ENCODE measurements around the gene CDH4.

CDH4 gene

DNA sequence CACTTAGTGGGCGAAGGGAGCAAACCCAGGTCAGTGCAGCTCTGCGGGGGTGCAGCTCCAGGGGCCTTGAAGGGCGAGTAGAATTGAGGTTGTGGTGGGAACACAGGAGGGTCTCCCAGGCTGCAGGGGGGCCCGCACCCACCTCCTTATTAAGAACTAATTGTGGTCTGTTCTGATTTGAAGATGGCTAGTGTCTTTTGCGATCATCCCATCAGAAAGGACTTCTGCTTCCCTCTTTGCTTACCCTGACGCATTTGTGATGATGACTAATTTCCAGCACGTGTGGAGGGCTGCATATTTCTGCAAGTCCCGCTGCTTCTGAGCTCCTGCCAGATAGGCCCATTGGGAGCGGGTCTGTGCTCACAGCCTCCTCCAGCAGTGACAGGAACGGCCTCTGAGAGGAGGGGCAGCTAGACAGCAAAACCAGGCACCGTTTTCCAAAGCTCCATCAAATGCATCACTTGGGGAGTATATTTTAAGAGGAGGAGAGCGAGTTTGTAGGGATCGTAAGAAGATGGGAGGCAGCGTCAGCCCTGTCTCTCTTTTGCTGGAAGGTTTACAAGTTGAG, 268.9 kb downstream of the CDH4 start:
- TF ChIP-seq, protein P1, sequence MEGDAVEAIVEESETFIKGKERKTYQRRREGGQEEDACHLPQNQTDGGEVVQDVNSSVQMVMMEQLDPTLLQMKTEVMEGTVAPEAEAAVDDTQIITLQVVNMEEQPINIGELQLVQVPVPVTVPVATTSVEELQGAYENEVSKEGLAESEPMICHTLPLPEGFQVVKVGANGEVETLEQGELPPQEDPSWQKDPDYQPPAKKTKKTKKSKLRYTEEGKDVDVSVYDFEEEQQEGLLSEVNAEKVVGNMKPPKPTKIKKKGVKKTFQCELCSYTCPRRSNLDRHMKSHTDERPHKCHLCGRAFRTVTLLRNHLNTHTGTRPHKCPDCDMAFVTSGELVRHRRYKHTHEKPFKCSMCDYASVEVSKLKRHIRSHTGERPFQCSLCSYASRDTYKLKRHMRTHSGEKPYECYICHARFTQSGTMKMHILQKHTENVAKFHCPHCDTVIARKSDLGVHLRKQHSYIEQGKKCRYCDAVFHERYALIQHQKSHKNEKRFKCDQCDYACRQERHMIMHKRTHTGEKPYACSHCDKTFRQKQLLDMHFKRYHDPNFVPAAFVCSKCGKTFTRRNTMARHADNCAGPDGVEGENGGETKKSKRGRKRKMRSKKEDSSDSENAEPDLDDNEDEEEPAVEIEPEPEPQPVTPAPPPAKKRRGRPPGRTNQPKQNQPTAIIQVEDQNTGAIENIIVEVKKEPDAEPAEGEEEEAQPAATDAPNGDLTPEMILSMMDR (IDR thresholded peaks at IDR 0.05; ENCODE audit: low read depth, low read length), result no peak
- H3K4me3 ChIP-seq (replicated peaks in 1 of 2; ENCODE audit: low read depth in 2 of 2, low read length in 2 of 2), result no peak overlapping the region
- DNase-seq (ENCODE audit: low read depth in 2 of 2), result peak; percentile 31 to 61

DNA sequence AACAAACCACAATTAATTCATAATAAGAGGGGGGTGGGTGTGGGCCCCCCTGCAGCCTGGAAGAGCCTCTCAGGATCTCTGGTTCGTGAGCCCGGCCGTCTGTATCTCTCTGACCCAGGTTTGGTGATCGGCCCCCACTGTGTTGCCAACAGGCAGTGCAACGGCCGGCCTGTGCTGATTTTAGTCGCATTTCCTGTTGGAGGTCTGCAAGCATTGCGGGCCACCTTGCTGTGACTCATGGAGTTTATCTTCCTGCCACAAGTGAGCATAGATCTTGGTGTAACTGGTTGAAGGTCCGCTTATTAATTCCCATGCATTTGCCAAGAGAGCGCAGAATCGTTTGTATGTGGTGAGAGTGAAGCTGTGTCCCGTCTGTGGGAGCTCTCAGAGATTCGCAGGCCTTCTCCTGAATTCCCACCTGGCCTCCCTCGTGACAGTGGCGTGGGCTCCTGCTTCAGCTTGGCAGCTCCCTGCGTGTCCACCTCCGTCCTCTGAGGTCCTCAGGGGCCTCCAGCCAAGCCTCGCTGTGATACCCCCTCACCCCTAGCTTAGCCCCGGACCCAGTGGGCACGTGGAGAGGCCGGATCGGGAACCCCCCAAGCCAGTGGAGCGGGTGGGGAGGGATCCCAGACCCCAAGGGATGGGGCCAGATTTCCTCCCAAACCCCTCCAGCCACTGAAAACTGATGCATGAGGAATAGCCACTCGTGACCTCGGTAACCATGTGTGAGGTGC, 269.8 kb downstream of the CDH4 start:
- DNase-seq (ENCODE audit: low read depth in 2 of 2), result no peak
- H3K4me3 ChIP-seq (replicated peaks in 1 of 2; ENCODE audit: low read depth in 2 of 2, low read length in 2 of 2), result no peak overlapping the region
- TF ChIP-seq, protein P1 (IDR thresholded peaks at IDR 0.05; ENCODE audit: low read depth, low read length), result no peak

DNA sequence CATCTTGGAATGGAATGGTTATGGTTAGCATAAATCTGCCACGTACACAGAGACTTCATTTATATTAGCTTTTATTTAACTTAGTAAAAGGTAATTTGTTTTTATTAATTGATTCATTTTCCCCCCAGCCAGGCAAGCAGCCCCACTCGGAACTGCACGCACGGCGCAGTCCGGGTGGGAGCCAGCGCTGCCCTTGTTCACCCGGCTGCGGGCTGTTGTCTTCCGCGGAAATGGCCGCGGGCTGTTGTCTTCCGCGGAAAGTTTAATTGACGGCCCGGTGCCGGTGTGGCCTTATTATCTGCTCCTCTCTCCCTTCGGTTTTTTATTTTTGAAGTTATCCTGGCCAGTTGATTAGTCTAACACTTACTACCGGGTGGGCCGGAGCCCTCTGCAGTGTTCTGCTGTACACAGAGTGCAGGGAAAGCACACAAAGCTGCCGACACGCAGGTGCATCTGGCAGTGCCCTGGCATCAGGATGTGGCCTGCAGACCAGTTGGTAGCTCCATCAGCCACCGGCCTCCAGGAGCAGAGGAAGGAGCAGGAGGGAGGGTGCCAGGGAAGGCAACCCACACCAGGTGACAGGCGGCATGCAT, 270.5 kb downstream of the CDH4 start:
- DNase-seq (ENCODE audit: low read depth in 2 of 2), result no peak
- no peak overlapping the region for H3K4me3 ChIP-seq (replicated peaks in 1 of 2; ENCODE audit: low read depth in 2 of 2, low read length in 2 of 2)
- TF ChIP-seq, protein P1 (IDR thresholded peaks at IDR 0.05; ENCODE audit: low read depth, low read length), result no peak

DNA sequence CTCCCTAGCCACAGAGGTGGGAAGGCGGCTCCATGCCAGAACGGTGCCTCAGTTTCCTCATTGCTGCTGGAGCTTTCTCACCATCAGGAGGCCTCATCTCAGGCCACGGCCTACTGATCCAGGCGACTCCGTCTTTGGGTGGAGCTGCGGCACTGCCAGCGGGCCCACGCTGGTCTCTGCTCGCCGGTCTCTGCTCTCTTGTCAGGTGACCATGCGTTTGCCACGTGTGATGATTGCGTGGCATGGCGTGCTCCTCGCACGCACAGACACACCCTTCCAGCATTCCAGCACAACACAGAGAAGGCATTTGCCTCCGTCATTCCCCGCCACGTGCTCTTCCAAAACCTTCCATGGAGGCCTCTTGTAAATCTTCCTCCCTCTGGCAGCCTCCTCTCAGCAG, 271.1 kb downstream of the CDH4 start:
- TF ChIP-seq, protein P1 (IDR thresholded peaks at IDR 0.05; ENCODE audit: low read depth, low read length), result no peak
- no peak overlapping the region for H3K4me3 ChIP-seq (replicated peaks in 1 of 2; ENCODE audit: low read depth in 2 of 2, low read length in 2 of 2)
- no peak for DNase-seq (ENCODE audit: low read depth in 2 of 2)

DNA sequence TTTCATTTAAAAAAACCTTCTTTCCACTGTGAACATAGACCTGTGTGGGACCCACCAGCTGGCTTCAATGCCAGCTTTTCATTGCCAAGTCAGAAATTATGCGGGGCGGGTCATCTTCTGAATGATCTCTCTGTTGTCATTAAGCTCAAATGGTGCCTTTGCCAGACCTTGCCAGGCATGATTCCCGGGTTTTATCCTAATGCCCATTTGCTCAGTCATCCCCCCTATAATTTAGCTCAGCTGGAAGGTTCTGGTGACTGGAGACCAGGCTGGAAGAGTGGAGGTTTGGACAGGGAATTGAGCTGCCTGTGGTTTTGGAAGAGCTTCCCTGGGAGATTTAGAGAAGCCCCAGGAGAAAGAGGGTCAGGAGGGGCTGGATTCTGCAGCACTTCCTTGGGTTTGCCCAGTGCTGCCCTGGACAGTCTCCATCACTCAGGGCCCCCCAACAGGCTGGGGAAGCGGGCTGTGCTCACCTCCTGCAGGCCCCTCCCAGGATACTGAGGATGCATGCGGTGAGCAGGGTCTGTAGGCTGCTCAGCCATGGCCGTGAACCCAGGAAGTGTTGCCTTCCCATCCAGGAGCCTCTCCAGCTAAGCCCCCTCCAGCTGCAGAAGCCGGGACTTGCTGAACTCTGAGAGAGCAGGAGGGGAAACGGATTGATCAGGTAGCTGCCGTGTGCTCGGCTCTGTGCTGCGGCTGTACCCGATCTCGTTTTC, 273.0 kb downstream of the CDH4 start:
- H3K4me3 ChIP-seq (replicated peaks in 1 of 2; ENCODE audit: low read depth in 2 of 2, low read length in 2 of 2), result no peak overlapping the region
- no peak for DNase-seq (ENCODE audit: low read depth in 2 of 2)
- TF ChIP-seq, protein P1 (IDR thresholded peaks at IDR 0.05; ENCODE audit: low read depth, low read length), result no peak

DNA sequence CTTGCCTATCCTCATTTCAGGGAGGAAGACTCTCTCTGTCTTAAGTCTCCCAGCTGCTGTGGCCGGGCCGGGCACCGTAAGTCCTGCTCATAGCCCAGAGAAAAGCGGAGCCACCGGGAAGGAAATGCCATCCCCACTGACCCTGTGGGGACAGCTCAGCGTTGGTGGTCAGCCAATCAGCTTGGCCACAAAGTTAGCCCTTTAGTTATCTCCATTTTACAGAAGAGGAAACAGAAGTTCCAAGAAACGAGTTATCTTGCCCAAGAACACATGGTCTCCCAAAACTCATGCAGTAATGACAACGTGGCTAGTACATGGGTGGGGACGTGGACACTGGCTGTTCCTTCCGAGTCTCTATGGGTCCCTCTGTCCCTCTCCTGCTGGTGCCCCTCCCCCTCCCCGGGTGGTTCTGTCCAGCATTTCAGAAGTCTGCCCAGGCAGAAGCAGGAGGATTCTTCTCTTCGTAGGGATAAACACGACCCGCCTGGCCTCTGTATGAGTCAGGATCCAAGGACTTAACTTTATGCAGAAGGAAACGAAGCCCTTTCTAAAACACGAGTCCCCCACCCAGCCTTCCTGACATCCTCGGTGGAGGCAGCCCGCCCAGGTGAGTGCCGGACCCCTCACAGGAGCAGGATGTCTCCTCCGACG, 273.8 kb downstream of the CDH4 start:
- no peak for DNase-seq (ENCODE audit: low read depth in 2 of 2)
- H3K4me3 ChIP-seq (replicated peaks in 1 of 2; ENCODE audit: low read depth in 2 of 2, low read length in 2 of 2), result no peak overlapping the region
- TF ChIP-seq, protein P1 (IDR thresholded peaks at IDR 0.05; ENCODE audit: low read depth, low read length), result no peak
